OCI-LY3 (cell line): ENCODE measurements around the gene KRTAP17-1.

Experiments used
- H2AFZ ChIP-seq: fragments of 200-600, 300-600 bp; shearing (Covaris generic); 2 replicates; pipeline ENCODE4 v1.6.0; 2014; ENCODE audit warnings: antibody characterized with exemption, low read depth, low read length
- H3K27ac ChIP-seq: fragments of 200-600, 300-600 bp; sonication (generic); 2 replicates; pipeline ENCODE4 v1.5.1; 2014; ENCODE audit warnings: mild to moderate bottlenecking, low read length, moderate library complexity, mixed read lengths
- H3K27me3 ChIP-seq: fragments of 200-600, 300-600 bp; sonication (generic); 2 replicates; pipeline ENCODE4 v1.6.1; 2014; ENCODE audit warnings: low read depth, low read length, mixed read lengths
- H3K36me3 ChIP-seq: fragments of 200-600, 300-600 bp; sonication (generic); replicated peaks from 2 replicates; pipeline ENCODE3; 2014; ENCODE audit warnings: low read depth, low read length, mixed read lengths
- H3K4me1 ChIP-seq: fragments of 300-600, 200-600 bp; sonication (generic); 2 replicates; pipeline ENCODE4 v1.6.1; 2014; ENCODE audit warnings: low read length, mixed read lengths
- H3K4me2 ChIP-seq: fragments of 200-600, 300-600 bp; sonication (generic); 2 replicates; pipeline ENCODE4 v1.6.1; 2014; ENCODE audit warnings: low read length, mixed read lengths
- H3K4me3 ChIP-seq: fragments of 300-600, 200-600 bp; sonication (generic); 2 replicates; pipeline ENCODE4 v1.5.1; 2014; ENCODE audit warnings: antibody characterized with exemption, mild to moderate bottlenecking, low read length, moderate library complexity
- H3K79me2 ChIP-seq: fragments of 300-600, 200-600 bp; shearing (Covaris generic); 2 replicates; pipeline ENCODE4 v1.6.1; 2014; ENCODE audit warnings: mild to moderate bottlenecking, low read length, mixed read lengths
- H3K9ac ChIP-seq: fragments of 300-600, 200-600 bp; shearing (Covaris generic); 2 replicates; pipeline ENCODE4 v1.6.0; 2014; ENCODE audit warnings: mild to moderate bottlenecking, low read length, moderate library complexity
- H3K9me3 ChIP-seq: fragments of 200-600, 300-600 bp; shearing (Covaris generic); 2 replicates; pipeline ENCODE4 v1.6.1; 2014; ENCODE audit warnings: low read length, mixed read lengths; ENCODE audit not compliant: insufficient read depth
- H4K20me1 ChIP-seq: fragments of 200-600, 300-600 bp; sonication (generic); 2 replicates; pipeline ENCODE4 v1.6.1; 2016; ENCODE audit warnings: low read length, mixed read lengths; ENCODE audit not compliant: insufficient read depth
- EZH2phosphoT487 ChIP-seq: fragments of 200-600 bp; shearing (Covaris generic); IDR thresholded peaks from 2 replicates; pipeline ENCODE4 v1.6.1; 2018; ENCODE audit warnings: antibody characterized with exemption, mixed run types, low read depth
- TF ChIP-seq, protein P1 (sequence below): fragments of 200-600, 300-600 bp; sonication (generic); IDR thresholded peaks from 2 replicates; pipeline ENCODE4 v1.5.1; 2014; ENCODE audit warnings: antibody characterized with exemption, low read length, low read depth

KRTAP17-1 gene

DNA sequence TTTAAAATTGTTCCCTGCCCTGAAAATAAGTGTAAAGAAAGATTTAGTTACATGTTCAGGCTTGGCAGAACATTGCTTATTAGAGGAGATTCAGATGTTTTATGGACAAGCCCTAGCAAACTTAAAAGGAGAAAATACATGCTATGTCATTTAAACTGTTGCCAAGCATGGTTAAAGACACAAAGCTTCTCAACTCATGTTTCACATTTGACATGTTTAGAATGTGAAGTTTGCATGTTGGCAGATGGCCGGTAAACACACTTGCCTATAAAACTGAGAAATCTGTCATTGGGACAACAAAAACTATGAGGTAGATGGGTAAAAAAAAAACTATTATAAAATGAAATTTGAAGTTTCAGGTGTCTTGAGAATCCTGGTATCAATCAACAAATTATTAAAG lies 18.7 kb downstream of the KRTAP17-1 start:
- no peak for TF ChIP-seq EZH2phosphoT487
- TF ChIP-seq, protein P1, sequence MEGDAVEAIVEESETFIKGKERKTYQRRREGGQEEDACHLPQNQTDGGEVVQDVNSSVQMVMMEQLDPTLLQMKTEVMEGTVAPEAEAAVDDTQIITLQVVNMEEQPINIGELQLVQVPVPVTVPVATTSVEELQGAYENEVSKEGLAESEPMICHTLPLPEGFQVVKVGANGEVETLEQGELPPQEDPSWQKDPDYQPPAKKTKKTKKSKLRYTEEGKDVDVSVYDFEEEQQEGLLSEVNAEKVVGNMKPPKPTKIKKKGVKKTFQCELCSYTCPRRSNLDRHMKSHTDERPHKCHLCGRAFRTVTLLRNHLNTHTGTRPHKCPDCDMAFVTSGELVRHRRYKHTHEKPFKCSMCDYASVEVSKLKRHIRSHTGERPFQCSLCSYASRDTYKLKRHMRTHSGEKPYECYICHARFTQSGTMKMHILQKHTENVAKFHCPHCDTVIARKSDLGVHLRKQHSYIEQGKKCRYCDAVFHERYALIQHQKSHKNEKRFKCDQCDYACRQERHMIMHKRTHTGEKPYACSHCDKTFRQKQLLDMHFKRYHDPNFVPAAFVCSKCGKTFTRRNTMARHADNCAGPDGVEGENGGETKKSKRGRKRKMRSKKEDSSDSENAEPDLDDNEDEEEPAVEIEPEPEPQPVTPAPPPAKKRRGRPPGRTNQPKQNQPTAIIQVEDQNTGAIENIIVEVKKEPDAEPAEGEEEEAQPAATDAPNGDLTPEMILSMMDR, result no peak
- Histone ChIP-seq H3K9me3 (no peaks in the 10 kb centered on the region), H4K20me1 (no peaks in the 10 kb centered on the region), H3K79me2 (no peaks in the 10 kb centered on the region), H3K4me1 (no peaks in the 10 kb centered on the region), H2AFZ (no peak overlapping the region), H3K27me3 (peaks cover 19% of the 10 kb centered on the region), H3K27ac (no peak overlapping the region), H3K4me2 (no peak overlapping the region), H3K9ac (no peak overlapping the region), H3K4me3 (no peak overlapping the region), H3K36me3 (no peaks in the 10 kb centered on the region)

DNA sequence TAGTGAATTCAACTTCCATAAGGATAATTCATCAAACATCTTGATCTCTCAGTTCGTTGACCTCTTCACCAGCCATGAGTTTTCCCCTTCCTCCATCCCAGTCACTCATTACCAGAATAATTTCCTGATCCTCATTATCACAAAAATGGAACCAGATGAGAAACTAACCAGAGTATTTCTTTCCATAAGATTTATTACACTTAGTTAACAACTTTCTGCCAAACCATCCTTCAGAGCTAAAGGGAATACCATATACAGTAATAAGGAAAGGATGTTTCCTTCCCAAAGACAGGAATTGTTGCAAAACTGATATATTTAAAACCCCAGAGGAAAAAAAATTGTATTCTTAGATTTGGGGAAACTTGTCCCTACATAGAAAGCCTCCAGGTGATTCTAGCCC lies 21.5 kb downstream of the KRTAP17-1 start:
- no peaks in the 10 kb centered on the region for H3K36me3 ChIP-seq
- peaks cover 22% of the 10 kb centered on the region for H3K27me3 ChIP-seq
- no peak overlapping the region for H3K27ac ChIP-seq
- no peaks in the 10 kb centered on the region for H4K20me1 ChIP-seq
- no peak overlapping the region for H3K9ac ChIP-seq
- H3K4me1 ChIP-seq, result no peaks in the 10 kb centered on the region
- no peak overlapping the region for H3K4me3 ChIP-seq
- no peak overlapping the region for H2AFZ ChIP-seq
- no peaks in the 10 kb centered on the region for H3K9me3 ChIP-seq
- H3K79me2 ChIP-seq, result no peaks in the 10 kb centered on the region
- no peak for TF ChIP-seq EZH2phosphoT487
- TF ChIP-seq, protein P1, result no peak
- no peak overlapping the region for H3K4me2 ChIP-seq

DNA sequence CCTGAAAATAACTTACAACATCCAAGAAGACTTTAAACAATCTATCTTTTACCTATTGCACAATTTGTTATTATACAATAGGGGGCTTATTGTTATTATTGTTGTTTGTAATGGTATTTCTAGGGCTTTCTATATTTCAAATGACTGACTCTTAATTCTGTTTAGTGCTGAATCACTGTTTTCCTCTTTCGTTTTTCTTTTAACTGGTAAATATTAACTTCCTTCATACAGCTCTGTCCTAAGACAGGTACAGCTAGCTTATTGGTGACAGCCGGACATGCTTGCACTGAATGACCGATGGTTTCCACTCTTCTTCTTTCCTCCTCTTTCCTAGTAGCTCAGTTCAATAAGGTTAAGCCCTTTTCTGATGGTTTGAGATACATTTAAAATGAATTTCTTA lies 28.5 kb downstream of the KRTAP17-1 start:
- H3K4me2 ChIP-seq, result no peak overlapping the region
- H3K36me3 ChIP-seq, result no peaks in the 10 kb centered on the region
- no peak overlapping the region for H3K27ac ChIP-seq
- no peaks in the 10 kb centered on the region for H3K79me2 ChIP-seq
- TF ChIP-seq, protein P1, result no peak
- no peak for TF ChIP-seq EZH2phosphoT487
- H2AFZ ChIP-seq, result no peak overlapping the region
- no peak overlapping the region for H3K9ac ChIP-seq
- peaks cover 55% of the 10 kb centered on the region for H3K27me3 ChIP-seq
- H4K20me1 ChIP-seq, result no peaks in the 10 kb centered on the region
- H3K4me3 ChIP-seq, result no peak overlapping the region
- H3K9me3 ChIP-seq, result no peaks in the 10 kb centered on the region
- no peaks in the 10 kb centered on the region for H3K4me1 ChIP-seq

DNA sequence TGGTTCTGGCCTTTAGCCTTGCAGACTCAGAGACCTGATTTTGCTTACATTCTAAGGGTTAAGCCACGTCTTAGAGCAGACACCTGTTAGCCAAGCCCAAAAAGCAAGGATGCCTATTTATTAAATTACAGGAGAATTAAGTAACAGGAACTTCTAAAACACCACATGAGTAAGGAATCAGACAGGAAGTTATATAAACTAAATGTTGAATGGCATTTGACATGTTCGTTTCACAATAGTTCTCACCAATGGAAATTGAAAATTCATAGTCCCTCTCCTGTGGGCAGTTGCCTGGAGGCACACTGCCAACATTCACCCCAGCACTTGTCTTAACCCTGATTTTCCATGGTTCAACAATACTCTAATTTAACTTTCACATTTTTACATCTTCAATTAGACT lies 31.0 kb downstream of the KRTAP17-1 start:
- no peak overlapping the region for H3K27ac ChIP-seq
- H3K27me3 ChIP-seq, result peaks cover 45% of the 10 kb centered on the region
- H3K9ac ChIP-seq, result no peak overlapping the region
- no peak overlapping the region for H3K4me2 ChIP-seq
- no peaks in the 10 kb centered on the region for H4K20me1 ChIP-seq
- H3K4me3 ChIP-seq, result no peak overlapping the region
- H2AFZ ChIP-seq, result no peak overlapping the region
- no peaks in the 10 kb centered on the region for H3K36me3 ChIP-seq
- no peaks in the 10 kb centered on the region for H3K9me3 ChIP-seq
- H3K4me1 ChIP-seq, result no peaks in the 10 kb centered on the region
- H3K79me2 ChIP-seq, result no peaks in the 10 kb centered on the region
- TF ChIP-seq, protein P1, result no peak
- no peak for TF ChIP-seq EZH2phosphoT487
